ENCODE results near the gene WASF2. TPM values are rescaled to one million over a fixed set of nuclear protein-coding genes. Genes with fewer than 3 reads are reported as not detected.
A peak's percentile ranks its signal among the peaks of the same experiment; 100 is the strongest.
"Not testable (repeated sequence)": the region's sequence is repeated elsewhere in the genome, so short reads cannot be mapped to it uniquely, and the experiment has no call there.

The WASF2 gene
- total RNA-seq, 2 experiments from 2014 or later = 139 to 148 TPM

- H3K4me3 Mint-ChIP-seq = no peak overlapping the region
- H3K9me3 Mint-ChIP-seq = no peaks in the 10 kb centered on the region
- H3K27me3 Mint-ChIP-seq = peaks cover 22% of the 10 kb centered on the region
- ATAC-seq (ENCODE audit: low read depth) = no peak
- peak; percentile 78 for DNase-seq
- POLR2A ChIA-PET = no interaction called here
- H3K36me3 Mint-ChIP-seq = no peaks in the 10 kb centered on the region
- H3K4me1 Mint-ChIP-seq = peaks cover 10% of the 10 kb centered on the region
- H3K27ac Mint-ChIP-seq = no peak overlapping the region
These were observed 101.5 kb downstream of the WASF2 start for GRCh38 chr1:27388337-27389005.

GRCh38 chr1:27384797-27385196 lies 105.2 kb downstream of the WASF2 start:
- H3K9me3 Mint-ChIP-seq; H3K27ac Mint-ChIP-seq; H3K4me3 Mint-ChIP-seq; H3K4me1 Mint-ChIP-seq; H3K36me3 Mint-ChIP-seq; POLR2A ChIA-PET; ATAC-seq (ENCODE audit: low read depth); DNase-seq: not testable (repeated sequence)
- peaks cover 19% of the 10 kb centered on the region for H3K27me3 Mint-ChIP-seq

GRCh38 chr1:27383661-27384060 lies 106.3 kb downstream of the WASF2 start:
- no peak overlapping the region for H3K4me3 Mint-ChIP-seq
- DNase-seq (no peak), ATAC-seq (ENCODE audit: low read depth) (no peak)
- no peaks in the 10 kb centered on the region for H3K9me3 Mint-ChIP-seq
- peaks cover 2% of the 10 kb centered on the region for H3K4me1 Mint-ChIP-seq
- H3K27me3 Mint-ChIP-seq = peaks cover 13% of the 10 kb centered on the region
- H3K27ac Mint-ChIP-seq = no peak overlapping the region
- POLR2A ChIA-PET = interaction anchor here (0.8 kb wide), 1 partner anchor 12 kb away, joined by 3 read pairs; no protein-coding TSS in a partner anchor
- H3K36me3 Mint-ChIP-seq = no peaks in the 10 kb centered on the region

GRCh38 chr1:27383039-27383605 lies 106.8 kb downstream of the WASF2 start, which contains the start of gene CD164L2:
Gene CD164L2 (minus strand): TSS chr1:27383333. CDS start chr1:27383239, 94 bp downstream.
- no peak within 1 kb of the TSS for H3K4me3 Mint-ChIP-seq
- no peaks in the 10 kb centered on the region for H3K9me3 Mint-ChIP-seq

GRCh38 chr1:27381969-27382762 lies 107.8 kb downstream of the WASF2 start:
- no peaks in the 10 kb centered on the region for H3K36me3 Mint-ChIP-seq
- ATAC-seq (ENCODE audit: low read depth) (no peak), DNase-seq (no peak)
- POLR2A ChIA-PET = interaction anchor here (0.7 to 0.8 kb wide), 3 partner anchors 9 to 81 kb away, joined by 3 read pairs; no protein-coding TSS in a partner anchor
- H3K27me3 Mint-ChIP-seq = peaks cover 11% of the 10 kb centered on the region
- H3K4me1 Mint-ChIP-seq = peaks cover 2% of the 10 kb centered on the region
- no peaks in the 10 kb centered on the region for H3K9me3 Mint-ChIP-seq
- H3K4me3 Mint-ChIP-seq = no peak overlapping the region
- no peak overlapping the region for H3K27ac Mint-ChIP-seq

More at GRCh38 chr1:27383039-27383605, 106.8 kb downstream of the WASF2 start, which contains the start of gene CD164L2:
- Mint-ChIP-seq H3K4me1 (peaks cover 2% of the 10 kb centered on the region), H3K27ac (no peak within 1 kb of the TSS), H3K27me3 (peaks cover 11% of the 10 kb centered on the region), H3K36me3 (no peaks in the 10 kb centered on the region)
- DNase-seq (peak; percentile 66), ATAC-seq (ENCODE audit: low read depth) (peak; percentile 29)
- POLR2A ChIA-PET = interaction anchor here (0.7 to 0.8 kb wide), 3 partner anchors 8 to 82 kb away, joined by 3 read pairs; no protein-coding TSS in a partner anchor

- no peak overlapping the region for H3K27ac Mint-ChIP-seq
- peaks cover 4% of the 10 kb centered on the region for H3K27me3 Mint-ChIP-seq
- no peak for DNase-seq
- H3K36me3 Mint-ChIP-seq = no peaks in the 10 kb centered on the region
- H3K4me1 Mint-ChIP-seq = peaks cover 2% of the 10 kb centered on the region
- no peaks in the 10 kb centered on the region for H3K9me3 Mint-ChIP-seq
- ATAC-seq (ENCODE audit: low read depth) = no peak
- POLR2A ChIA-PET = no interaction called here
- no peak overlapping the region for H3K4me3 Mint-ChIP-seq
These were observed 108.9 kb downstream of the WASF2 start for GRCh38 chr1:27380766-27381733.

GRCh38 chr1:27380224-27380623 lies 109.7 kb downstream of the WASF2 start:
- Mint-ChIP-seq H3K36me3 (no peaks in the 10 kb centered on the region), H3K27me3 (peaks cover 2% of the 10 kb centered on the region), H3K9me3 (no peaks in the 10 kb centered on the region), H3K27ac (no peak overlapping the region), H3K4me1 (peaks cover 2% of the 10 kb centered on the region), H3K4me3 (no peak overlapping the region)
- POLR2A ChIA-PET = no interaction called here
- DNase-seq (no peak), ATAC-seq (ENCODE audit: low read depth) (no peak)

- DNase-seq (no peak), ATAC-seq (ENCODE audit: low read depth) (no peak)
- POLR2A ChIA-PET = no interaction called here
- Mint-ChIP-seq H3K4me1 (peaks cover 2% of the 10 kb centered on the region), H3K9me3 (no peaks in the 10 kb centered on the region), H3K27ac (no peak overlapping the region), H3K4me3 (no peak overlapping the region), H3K36me3 (no peaks in the 10 kb centered on the region), H3K27me3 (peaks cover 2% of the 10 kb centered on the region)
These were observed 110.3 kb downstream of the WASF2 start for GRCh38 chr1:27379564-27380122.

- Mint-ChIP-seq H3K27ac (no peak overlapping the region), H3K27me3 (peaks cover 2% of the 10 kb centered on the region), H3K9me3 (no peaks in the 10 kb centered on the region), H3K4me3 (no peak overlapping the region), H3K36me3 (no peaks in the 10 kb centered on the region), H3K4me1 (peaks cover 2% of the 10 kb centered on the region)
- ATAC-seq (ENCODE audit: low read depth) (no peak), DNase-seq (no peak)
- POLR2A ChIA-PET = interaction anchor here (0.7 kb wide), 1 partner anchor 223 kb away, joined by 5 read pairs; the partner anchor contains the start of gene SLC9A1
These were observed 112.0 kb downstream of the WASF2 start for GRCh38 chr1:27377760-27378495.

- Mint-ChIP-seq H3K4me3 (no peak within 1 kb of the TSS), H3K27me3 (no peaks in the 10 kb centered on the region)
- POLR2A ChIA-PET = no interaction called here
These were observed 115.4 kb downstream of the WASF2 start, which contains the start of gene FCN3 for GRCh38 chr1:27374362-27375086. Gene FCN3 (minus strand): TSS chr1:27374824. CDS start chr1:27374818, 6 bp downstream.

More at GRCh38 chr1:27374362-27375086, 115.4 kb downstream of the WASF2 start, which contains the start of gene FCN3:
- Mint-ChIP-seq H3K36me3 (no peaks in the 10 kb centered on the region), H3K9me3 (no peaks in the 10 kb centered on the region), H3K4me1 (peaks cover 5% of the 10 kb centered on the region), H3K27ac (no peak within 1 kb of the TSS)
- DNase-seq = no peak
- no peak for ATAC-seq (ENCODE audit: low read depth)

Data from activated naive CD8-positive, alpha-beta T cell treated with anti-CD3 and anti-CD28 coated beads, Interleukin-2, amount 10 ng/mL, durations not matched to agents 7 days and 5 days (primary cell).